ENCODE measurements around the gene HS3ST5. TPM values are rescaled to one million over a fixed set of nuclear protein-coding genes. Genes with fewer than 3 reads are reported as not detected.

HS3ST5 gene
- total RNA-seq, 1 experiment from 2014 or later: 8.7 TPM

DNA sequence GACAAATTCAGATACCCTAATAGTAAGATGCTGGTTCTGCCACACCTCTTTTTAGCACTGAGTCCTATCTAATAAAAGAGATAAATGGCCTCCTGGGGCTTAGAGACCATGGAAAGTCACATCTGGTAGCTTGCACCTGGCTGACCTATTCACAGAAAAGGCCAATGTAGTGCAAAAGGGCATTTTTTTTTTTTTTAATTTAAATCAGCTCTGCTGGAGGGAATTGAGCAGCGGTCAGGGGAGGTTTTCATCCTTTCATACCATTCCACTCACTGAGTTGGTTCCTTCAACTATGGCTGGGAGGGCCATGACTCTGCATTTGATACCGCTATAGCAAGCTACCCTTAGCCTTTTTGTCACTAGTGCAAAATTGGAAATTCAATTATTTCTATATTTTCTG lies 20.1 kb upstream of the HS3ST5 start:
- Mint-ChIP-seq H3K9me3 (no peaks in the 10 kb centered on the region), H3K4me3 (no peak overlapping the region), H3K27me3 (ENCODE audit: low read depth) (no peaks in the 10 kb centered on the region), H3K27ac (peak overlapping the region; percentile 82), H3K4me1 (peaks cover 82% of the 10 kb centered on the region), H3K36me3 (no peaks in the 10 kb centered on the region)
- ChIA-PET CTCF (interaction anchor here (0.8 to 3.6 kb wide), 2 partner anchors 19 to 23 kb away, joined by 3 to 27 read pairs; partner anchors contain the start of gene HS3ST5), POLR2A (interaction anchor here (0.6 to 1.3 kb wide), 3 partner anchors 42 to 320 kb away, joined by 3 to 4 read pairs (median 3); no protein-coding TSS in a partner anchor)
- DNase-seq (ENCODE audit: low spot score) (peak; percentile 14), ATAC-seq (peak; percentile 60)
- TF ChIP-seq NFE2L1 (CRISPR knock-in tag; IDR thresholded peaks at IDR 0.05) (peak; percentile 87; the same call in 1 of the 2 replicates), ETV6 (CRISPR knock-in tag; IDR thresholded peaks at IDR 0.05) (0 out of 2 replicates have a peak, but pooled peaks have one; percentile 20), SMAD4 (CRISPR knock-in tag; IDR thresholded peaks at IDR 0.05) (no peak), SMAD3 (CRISPR knock-in tag; IDR thresholded peaks at IDR 0.05; ENCODE audit: borderline replicate concordance) (no peak)
- TF ChIP-seq, protein P1, sequence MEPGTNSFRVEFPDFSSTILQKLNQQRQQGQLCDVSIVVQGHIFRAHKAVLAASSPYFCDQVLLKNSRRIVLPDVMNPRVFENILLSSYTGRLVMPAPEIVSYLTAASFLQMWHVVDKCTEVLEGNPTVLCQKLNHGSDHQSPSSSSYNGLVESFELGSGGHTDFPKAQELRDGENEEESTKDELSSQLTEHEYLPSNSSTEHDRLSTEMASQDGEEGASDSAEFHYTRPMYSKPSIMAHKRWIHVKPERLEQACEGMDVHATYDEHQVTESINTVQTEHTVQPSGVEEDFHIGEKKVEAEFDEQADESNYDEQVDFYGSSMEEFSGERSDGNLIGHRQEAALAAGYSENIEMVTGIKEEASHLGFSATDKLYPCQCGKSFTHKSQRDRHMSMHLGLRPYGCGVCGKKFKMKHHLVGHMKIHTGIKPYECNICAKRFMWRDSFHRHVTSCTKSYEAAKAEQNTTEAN (CRISPR knock-in tag; IDR thresholded peaks at IDR 0.05): no peak

DNA sequence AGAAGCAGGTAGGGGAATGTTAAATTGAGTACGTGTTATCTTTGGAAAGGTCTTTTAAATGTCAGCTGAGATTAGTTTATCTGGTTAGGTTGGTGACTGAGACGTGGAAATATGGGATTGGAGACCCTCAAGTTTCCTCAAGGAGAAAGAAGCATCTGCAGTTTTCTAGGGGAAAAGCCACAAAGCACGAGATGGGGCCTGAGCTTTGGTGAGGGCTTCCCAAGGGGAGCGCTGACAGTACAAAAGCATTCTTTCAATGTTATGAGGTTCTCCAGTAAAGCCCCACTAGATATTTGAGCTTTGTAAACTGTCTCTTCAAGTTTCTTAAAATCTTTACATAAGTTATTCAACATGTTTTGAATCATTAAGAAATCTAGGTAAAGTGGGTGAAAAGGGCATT lies 19.6 kb upstream of the HS3ST5 start:
- TF ChIP-seq TEAD1 (CRISPR knock-in tag; IDR thresholded peaks at IDR 0.05) (no peak), ZNF138 (CRISPR knock-in tag; conservative IDR thresholded peaks at IDR 0.05) (no peak), SP1 (CRISPR knock-in tag; conservative IDR thresholded peaks at IDR 0.05) (no peak), OVOL2 (CRISPR knock-in tag; IDR thresholded peaks at IDR 0.05; ENCODE audit: borderline replicate concordance) (no peak), NFE2L1 (CRISPR knock-in tag; IDR thresholded peaks at IDR 0.05) (no peak), ESRRA (CRISPR knock-in tag; IDR thresholded peaks at IDR 0.05; ENCODE audit: borderline replicate concordance) (no peak), TP53 (CRISPR knock-in tag; IDR thresholded peaks at IDR 0.05) (no peak), GABPB1 (CRISPR knock-in tag; IDR thresholded peaks at IDR 0.05) (no peak), MXD4 (CRISPR knock-in tag; IDR thresholded peaks at IDR 0.05; ENCODE audit: borderline replicate concordance) (no peak), SMAD4 (CRISPR knock-in tag; IDR thresholded peaks at IDR 0.05) (no peak)
- TF ChIP-seq, protein P2, sequence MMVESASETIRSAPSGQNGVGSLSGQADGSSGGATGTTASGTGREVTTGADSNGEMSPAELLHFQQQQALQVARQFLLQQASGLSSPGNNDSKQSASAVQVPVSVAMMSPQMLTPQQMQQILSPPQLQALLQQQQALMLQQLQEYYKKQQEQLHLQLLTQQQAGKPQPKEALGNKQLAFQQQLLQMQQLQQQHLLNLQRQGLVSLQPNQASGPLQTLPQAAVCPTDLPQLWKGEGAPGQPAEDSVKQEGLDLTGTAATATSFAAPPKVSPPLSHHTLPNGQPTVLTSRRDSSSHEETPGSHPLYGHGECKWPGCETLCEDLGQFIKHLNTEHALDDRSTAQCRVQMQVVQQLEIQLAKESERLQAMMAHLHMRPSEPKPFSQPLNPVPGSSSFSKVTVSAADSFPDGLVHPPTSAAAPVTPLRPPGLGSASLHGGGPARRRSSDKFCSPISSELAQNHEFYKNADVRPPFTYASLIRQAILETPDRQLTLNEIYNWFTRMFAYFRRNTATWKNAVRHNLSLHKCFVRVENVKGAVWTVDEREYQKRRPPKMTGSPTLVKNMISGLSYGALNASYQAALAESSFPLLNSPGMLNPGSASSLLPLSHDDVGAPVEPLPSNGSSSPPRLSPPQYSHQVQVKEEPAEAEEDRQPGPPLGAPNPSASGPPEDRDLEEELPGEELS (CRISPR knock-in tag; IDR thresholded peaks at IDR 0.05): no peak
- TF ChIP-seq, protein P3, sequence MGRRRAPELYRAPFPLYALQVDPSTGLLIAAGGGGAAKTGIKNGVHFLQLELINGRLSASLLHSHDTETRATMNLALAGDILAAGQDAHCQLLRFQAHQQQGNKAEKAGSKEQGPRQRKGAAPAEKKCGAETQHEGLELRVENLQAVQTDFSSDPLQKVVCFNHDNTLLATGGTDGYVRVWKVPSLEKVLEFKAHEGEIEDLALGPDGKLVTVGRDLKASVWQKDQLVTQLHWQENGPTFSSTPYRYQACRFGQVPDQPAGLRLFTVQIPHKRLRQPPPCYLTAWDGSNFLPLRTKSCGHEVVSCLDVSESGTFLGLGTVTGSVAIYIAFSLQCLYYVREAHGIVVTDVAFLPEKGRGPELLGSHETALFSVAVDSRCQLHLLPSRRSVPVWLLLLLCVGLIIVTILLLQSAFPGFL (CRISPR knock-in tag; IDR thresholded peaks at IDR 0.05; ENCODE audit: borderline replicate concordance): no peak
- TF ChIP-seq, protein P4, sequence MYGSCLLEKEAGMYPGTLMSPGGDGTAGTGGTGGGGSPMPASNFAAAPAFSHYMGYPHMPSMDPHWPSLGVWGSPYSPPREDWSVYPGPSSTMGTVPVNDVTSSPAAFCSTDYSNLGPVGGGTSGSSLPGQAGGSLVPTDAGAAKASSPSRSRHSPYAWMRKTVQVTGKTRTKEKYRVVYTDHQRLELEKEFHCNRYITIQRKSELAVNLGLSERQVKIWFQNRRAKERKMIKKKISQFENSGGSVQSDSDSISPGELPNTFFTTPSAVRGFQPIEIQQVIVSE (CRISPR knock-in tag; IDR thresholded peaks at IDR 0.05; ENCODE audit: borderline replicate concordance): no peak
- TF ChIP-seq, protein P5, sequence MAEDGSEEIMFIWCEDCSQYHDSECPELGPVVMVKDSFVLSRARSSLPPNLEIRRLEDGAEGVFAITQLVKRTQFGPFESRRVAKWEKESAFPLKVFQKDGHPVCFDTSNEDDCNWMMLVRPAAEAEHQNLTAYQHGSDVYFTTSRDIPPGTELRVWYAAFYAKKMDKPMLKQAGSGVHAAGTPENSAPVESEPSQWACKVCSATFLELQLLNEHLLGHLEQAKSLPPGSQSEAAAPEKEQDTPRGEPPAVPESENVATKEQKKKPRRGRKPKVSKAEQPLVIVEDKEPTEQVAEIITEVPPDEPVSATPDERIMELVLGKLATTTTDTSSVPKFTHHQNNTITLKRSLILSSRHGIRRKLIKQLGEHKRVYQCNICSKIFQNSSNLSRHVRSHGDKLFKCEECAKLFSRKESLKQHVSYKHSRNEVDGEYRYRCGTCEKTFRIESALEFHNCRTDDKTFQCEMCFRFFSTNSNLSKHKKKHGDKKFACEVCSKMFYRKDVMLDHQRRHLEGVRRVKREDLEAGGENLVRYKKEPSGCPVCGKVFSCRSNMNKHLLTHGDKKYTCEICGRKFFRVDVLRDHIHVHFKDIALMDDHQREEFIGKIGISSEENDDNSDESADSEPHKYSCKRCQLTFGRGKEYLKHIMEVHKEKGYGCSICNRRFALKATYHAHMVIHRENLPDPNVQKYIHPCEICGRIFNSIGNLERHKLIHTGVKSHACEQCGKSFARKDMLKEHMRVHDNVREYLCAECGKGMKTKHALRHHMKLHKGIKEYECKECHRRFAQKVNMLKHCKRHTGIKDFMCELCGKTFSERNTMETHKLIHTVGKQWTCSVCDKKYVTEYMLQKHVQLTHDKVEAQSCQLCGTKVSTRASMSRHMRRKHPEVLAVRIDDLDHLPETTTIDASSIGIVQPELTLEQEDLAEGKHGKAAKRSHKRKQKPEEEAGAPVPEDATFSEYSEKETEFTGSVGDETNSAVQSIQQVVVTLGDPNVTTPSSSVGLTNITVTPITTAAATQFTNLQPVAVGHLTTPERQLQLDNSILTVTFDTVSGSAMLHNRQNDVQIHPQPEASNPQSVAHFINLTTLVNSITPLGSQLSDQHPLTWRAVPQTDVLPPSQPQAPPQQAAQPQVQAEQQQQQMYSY (CRISPR knock-in tag; IDR thresholded peaks at IDR 0.05): no peak
- TF ChIP-seq, protein P6, sequence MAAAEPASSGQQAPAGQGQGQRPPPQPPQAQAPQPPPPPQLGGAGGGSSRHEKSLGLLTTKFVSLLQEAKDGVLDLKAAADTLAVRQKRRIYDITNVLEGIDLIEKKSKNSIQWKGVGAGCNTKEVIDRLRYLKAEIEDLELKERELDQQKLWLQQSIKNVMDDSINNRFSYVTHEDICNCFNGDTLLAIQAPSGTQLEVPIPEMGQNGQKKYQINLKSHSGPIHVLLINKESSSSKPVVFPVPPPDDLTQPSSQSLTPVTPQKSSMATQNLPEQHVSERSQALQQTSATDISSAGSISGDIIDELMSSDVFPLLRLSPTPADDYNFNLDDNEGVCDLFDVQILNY (CRISPR knock-in tag; IDR thresholded peaks at IDR 0.05): no peak
- TF ChIP-seq, protein P7, sequence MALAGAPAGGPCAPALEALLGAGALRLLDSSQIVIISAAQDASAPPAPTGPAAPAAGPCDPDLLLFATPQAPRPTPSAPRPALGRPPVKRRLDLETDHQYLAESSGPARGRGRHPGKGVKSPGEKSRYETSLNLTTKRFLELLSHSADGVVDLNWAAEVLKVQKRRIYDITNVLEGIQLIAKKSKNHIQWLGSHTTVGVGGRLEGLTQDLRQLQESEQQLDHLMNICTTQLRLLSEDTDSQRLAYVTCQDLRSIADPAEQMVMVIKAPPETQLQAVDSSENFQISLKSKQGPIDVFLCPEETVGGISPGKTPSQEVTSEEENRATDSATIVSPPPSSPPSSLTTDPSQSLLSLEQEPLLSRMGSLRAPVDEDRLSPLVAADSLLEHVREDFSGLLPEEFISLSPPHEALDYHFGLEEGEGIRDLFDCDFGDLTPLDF (CRISPR knock-in tag; IDR thresholded peaks at IDR 0.05): no peak
- ATAC-seq: no peak
- DNase-seq (ENCODE audit: low spot score): no peak
- POLR2A ChIA-PET: interaction anchor here (0.6 to 1.3 kb wide), 3 partner anchors 42 to 319 kb away, joined by 3 to 4 read pairs (median 3); no protein-coding TSS in a partner anchor
- H3K27ac Mint-ChIP-seq: peak overlapping the region; percentile 82
- H3K27me3 Mint-ChIP-seq (ENCODE audit: low read depth): no peaks in the 10 kb centered on the region
- H3K36me3 Mint-ChIP-seq: no peaks in the 10 kb centered on the region
- CTCF ChIA-PET: interaction anchor here (0.8 to 3.6 kb wide), 4 partner anchors 11 to 23 kb away, joined by 3 to 27 read pairs (median 5); partner anchors contain the start of gene HS3ST5
- H3K9me3 Mint-ChIP-seq: no peaks in the 10 kb centered on the region
- no peak overlapping the region for H3K4me3 Mint-ChIP-seq
- peaks cover 78% of the 10 kb centered on the region for H3K4me1 Mint-ChIP-seq

Data from WTC11 (cell line).